Activated B cell treated with CpG ODN at 0.5 μM for 24 hours (primary cell): ENCODE results near the gene VPS50. TPM values are rescaled to one million over a fixed set of nuclear protein-coding genes. Genes with fewer than 3 reads are reported as not detected.
"Not testable (repeated sequence)": the region's sequence is repeated elsewhere in the genome, so short reads cannot be mapped to it uniquely, and the experiment has no call there.

Source experiments
- ATAC-seq: fragments of 200-7000 bp; cut with Tn5 transposase; one replicate; pipeline ENCODE4 v1.10.0; 2021; ENCODE audit warnings: low read depth, mild to moderate bottlenecking, moderate library complexity
- CTCF ChIA-PET: fragments of 350-600 bp; sonication (Branson Sonifier 250); formaldehyde crosslinking; loops from one replicate; lab custom pipeline; 2021; ENCODE audit warnings: antibody characterized with exemption; lab: Charles Lee
- POLR2A ChIA-PET: fragments of 350-600 bp; sonication (Branson Sonifier 250); formaldehyde crosslinking; loops from one replicate; lab custom pipeline; 2021; ENCODE audit warnings: antibody characterized with exemption; lab: Charles Lee
- DNase-seq: peaks from one replicate; pipeline ENCODE4 v3.0.0; 2022
- H3K27ac Mint-ChIP-seq: one replicate; pipeline ENCODE4 v1.8.0; 2020; ENCODE audit warnings: mixed read lengths
- H3K27me3 Mint-ChIP-seq: one replicate; pipeline ENCODE4 v1.8.0; 2021; ENCODE audit warnings: mixed read lengths
- H3K36me3 Mint-ChIP-seq: one replicate; pipeline ENCODE4 v1.8.0; 2021; ENCODE audit warnings: low read depth, mixed read lengths
- H3K4me1 Mint-ChIP-seq: one replicate; pipeline ENCODE4 v1.8.0; 2021; ENCODE audit warnings: mixed read lengths
- H3K4me3 Mint-ChIP-seq: one replicate; pipeline ENCODE4 v1.8.0; 2020; ENCODE audit warnings: mild to moderate bottlenecking, mixed read lengths
- H3K9me3 Mint-ChIP-seq: one replicate; pipeline ENCODE4 v1.8.0; 2020; ENCODE audit warnings: mixed read lengths
- intact Hi-C: fragments of 100-400 bp; cut with micrococcal nuclease; formaldehyde crosslinking; loops from one replicate; pipeline ENCODE4 v1.15.1; 2024
- total RNA-seq: library from RNA; stranded (reverse); gene quantifications from 2 replicates; pipeline ENCODE4 v1.2.3, GENCODE V29; 2022
- TF ChIP-seq, protein P1 (sequence below): fragments of 200-600 bp; IDR thresholded peaks from one replicate; pipeline ENCODE4 v1.8.0; 2022; ENCODE audit warnings: antibody characterized with exemption, mild to moderate bottlenecking

VPS50 gene
- total RNA-seq, 1 donor from 2014 or later: 43.7 TPM

DNA sequence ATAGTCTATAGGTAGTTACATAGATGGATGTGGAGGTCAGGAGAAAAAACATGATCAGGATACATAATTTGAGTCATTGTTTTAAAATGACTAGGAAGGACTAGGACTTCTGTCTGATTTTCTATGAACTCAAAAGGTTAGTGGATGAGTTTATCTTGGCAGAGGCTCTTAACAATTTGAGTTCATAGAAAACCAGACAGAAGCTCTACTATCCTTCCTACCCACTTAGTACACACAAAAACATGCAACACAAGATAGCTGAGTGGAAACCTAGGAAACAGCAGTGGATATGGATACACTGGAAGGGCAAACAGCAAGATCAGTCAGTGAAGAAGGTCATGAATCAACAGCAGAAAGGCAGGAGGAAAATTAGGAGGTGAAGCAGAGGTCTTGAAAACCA is 84.6 kb downstream of the VPS50 start:
- CTCF ChIA-PET: no interaction called here
- H3K4me1 Mint-ChIP-seq: no peaks in the 10 kb centered on the region
- H3K27me3 Mint-ChIP-seq: no peaks in the 10 kb centered on the region
- POLR2A ChIA-PET: no interaction called here
- no peak overlapping the region for H3K27ac Mint-ChIP-seq
- DNase-seq (no peak), ATAC-seq (no peak)
- intact Hi-C loops: no loop called here
- TF ChIP-seq, protein P1, sequence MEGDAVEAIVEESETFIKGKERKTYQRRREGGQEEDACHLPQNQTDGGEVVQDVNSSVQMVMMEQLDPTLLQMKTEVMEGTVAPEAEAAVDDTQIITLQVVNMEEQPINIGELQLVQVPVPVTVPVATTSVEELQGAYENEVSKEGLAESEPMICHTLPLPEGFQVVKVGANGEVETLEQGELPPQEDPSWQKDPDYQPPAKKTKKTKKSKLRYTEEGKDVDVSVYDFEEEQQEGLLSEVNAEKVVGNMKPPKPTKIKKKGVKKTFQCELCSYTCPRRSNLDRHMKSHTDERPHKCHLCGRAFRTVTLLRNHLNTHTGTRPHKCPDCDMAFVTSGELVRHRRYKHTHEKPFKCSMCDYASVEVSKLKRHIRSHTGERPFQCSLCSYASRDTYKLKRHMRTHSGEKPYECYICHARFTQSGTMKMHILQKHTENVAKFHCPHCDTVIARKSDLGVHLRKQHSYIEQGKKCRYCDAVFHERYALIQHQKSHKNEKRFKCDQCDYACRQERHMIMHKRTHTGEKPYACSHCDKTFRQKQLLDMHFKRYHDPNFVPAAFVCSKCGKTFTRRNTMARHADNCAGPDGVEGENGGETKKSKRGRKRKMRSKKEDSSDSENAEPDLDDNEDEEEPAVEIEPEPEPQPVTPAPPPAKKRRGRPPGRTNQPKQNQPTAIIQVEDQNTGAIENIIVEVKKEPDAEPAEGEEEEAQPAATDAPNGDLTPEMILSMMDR: no peak
- H3K9me3 Mint-ChIP-seq: no peaks in the 10 kb centered on the region
- no peak overlapping the region for H3K4me3 Mint-ChIP-seq
- peaks cover 67% of the 10 kb centered on the region for H3K36me3 Mint-ChIP-seq

DNA sequence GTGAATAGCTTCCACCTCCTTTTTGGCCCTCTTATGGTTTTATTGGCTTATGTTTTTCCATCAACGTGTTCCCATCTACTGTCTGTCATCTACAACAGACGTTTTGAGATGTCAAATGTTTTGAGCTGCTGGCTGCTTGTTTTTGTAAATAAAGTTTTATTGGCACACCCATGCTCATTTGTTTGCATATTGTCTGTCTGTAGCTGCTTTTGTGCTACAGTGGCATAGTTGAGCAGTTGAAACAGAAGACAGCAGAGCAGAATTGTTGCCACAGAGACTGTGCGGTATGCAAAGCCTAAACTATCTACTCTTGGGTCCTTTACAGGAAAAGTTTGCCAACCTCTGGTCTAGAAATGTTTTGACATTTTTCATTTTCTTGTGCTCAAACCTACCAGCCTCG is 88.7 kb downstream of the VPS50 start:
- no peak overlapping the region for H3K27ac Mint-ChIP-seq
- DNase-seq (no peak), ATAC-seq (no peak)
- ChIA-PET CTCF (no interaction called here), POLR2A (no interaction called here)
- no peaks in the 10 kb centered on the region for H3K27me3 Mint-ChIP-seq
- intact Hi-C loops: no loop called here
- H3K4me1 Mint-ChIP-seq: no peaks in the 10 kb centered on the region
- no peak overlapping the region for H3K4me3 Mint-ChIP-seq
- TF ChIP-seq, protein P1: no peak
- H3K9me3 Mint-ChIP-seq: no peaks in the 10 kb centered on the region
- peaks cover 57% of the 10 kb centered on the region for H3K36me3 Mint-ChIP-seq

DNA sequence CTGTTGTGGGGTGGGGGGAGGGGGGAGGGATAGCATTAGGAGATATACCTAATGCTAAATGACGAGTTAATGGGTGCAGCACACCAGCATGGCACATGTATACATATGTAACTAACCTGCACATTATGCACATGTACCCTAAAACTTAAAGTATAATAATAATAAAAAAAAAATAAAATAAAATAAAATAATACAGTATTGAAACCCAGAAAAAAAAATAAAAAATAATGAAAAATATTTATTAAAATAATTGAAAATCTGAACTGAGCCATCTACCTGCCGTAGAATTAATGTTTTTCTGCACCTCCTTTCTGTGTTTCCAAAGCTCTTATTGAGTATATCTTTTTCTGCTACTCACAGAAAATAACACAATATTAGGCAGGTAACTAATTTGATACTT is 94.1 kb downstream of the VPS50 start:
- H3K27me3 Mint-ChIP-seq, intact Hi-C loops, DNase-seq, CTCF ChIA-PET, ATAC-seq, H3K27ac Mint-ChIP-seq, H3K9me3 Mint-ChIP-seq, H3K4me1 Mint-ChIP-seq, H3K4me3 Mint-ChIP-seq, POLR2A ChIA-PET: not testable (repeated sequence)
- peaks cover 24% of the 10 kb centered on the region for H3K36me3 Mint-ChIP-seq

DNA sequence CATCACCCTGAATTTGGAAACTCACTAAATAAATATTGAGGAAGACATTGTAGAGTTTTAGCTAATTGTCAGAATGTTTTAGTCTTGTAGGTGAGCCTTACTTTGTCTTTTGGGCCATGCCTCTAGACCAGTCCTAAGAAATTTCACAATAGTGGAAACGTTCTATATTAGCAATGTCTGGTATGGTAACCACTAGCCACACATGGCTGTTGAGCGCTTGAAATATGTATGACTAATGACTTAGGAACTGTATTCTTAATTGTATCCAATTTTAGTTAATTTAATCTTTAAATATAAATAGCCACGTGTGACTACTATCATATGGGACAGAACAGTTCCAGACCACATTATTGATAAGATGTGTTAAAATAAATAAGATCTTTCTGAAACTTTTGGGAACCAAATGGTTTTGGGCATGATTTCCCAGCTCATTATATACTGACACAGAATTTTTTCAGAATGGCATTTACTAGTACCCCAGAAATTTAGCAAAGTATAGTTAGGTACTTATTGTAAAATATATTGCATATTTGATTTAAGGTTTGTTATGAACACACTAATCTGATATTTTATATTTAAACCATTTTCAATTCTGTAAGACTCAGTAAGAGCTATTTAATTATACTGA is 95.0 kb downstream of the VPS50 start:
- peaks cover 21% of the 10 kb centered on the region for H3K36me3 Mint-ChIP-seq
- H3K4me3 Mint-ChIP-seq: no peak overlapping the region
- POLR2A ChIA-PET: no interaction called here
- H3K4me1 Mint-ChIP-seq: no peaks in the 10 kb centered on the region
- intact Hi-C loops: no loop called here
- TF ChIP-seq, protein P1: no peak
- ATAC-seq (no peak), DNase-seq (no peak)
- CTCF ChIA-PET: no interaction called here
- peaks cover 3% of the 10 kb centered on the region for H3K9me3 Mint-ChIP-seq
- H3K27me3 Mint-ChIP-seq: no peaks in the 10 kb centered on the region
- no peak overlapping the region for H3K27ac Mint-ChIP-seq

DNA sequence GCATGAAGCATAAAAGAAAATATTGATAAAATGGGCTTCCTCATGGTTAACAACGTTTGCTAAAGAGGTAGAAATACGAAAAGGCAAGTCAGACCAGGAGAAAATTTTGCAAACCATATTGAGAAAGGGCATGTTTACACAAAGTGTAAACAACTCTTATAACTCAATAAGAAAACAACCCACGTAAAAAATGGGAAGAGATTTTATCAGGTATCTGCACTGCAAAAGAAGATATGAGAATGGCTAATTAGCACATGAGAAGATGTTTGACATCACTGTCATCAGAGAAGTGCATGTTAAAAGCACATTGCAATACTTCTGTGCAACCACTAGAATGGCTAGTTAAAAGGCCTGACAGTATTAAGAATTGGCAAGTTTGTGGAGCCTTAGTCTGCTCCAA is 99.5 kb downstream of the VPS50 start:
- intact Hi-C loops: no loop called here
- Mint-ChIP-seq H3K36me3 (peaks cover 31% of the 10 kb centered on the region), H3K27ac (no peak overlapping the region), H3K27me3 (no peaks in the 10 kb centered on the region), H3K4me1 (no peaks in the 10 kb centered on the region), H3K9me3 (peaks cover 3% of the 10 kb centered on the region), H3K4me3 (no peak overlapping the region)
- ChIA-PET CTCF (no interaction called here), POLR2A (no interaction called here)
- TF ChIP-seq, protein P1: no peak
- DNase-seq (no peak), ATAC-seq (no peak)

DNA sequence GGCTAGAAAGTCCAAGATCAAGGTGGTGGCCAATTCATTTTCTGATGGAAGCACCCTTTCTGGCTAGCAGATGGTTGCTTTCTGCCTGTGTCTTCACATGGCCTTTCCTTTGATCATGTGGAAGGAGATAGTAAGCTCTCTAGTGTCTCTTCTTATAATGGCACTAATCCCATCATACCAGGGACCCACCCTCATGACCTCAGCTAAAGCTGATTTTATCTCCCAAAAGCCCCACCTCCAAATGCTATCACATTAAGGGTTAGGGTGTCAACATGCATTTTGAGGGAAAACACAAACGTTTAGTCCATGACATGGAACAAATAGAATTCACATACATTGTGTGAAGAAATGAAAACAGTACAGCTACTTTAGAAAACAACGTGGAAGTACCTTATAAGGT is 100.0 kb downstream of the VPS50 start:
- CTCF ChIA-PET: no interaction called here
- peaks cover 3% of the 10 kb centered on the region for H3K9me3 Mint-ChIP-seq
- no peaks in the 10 kb centered on the region for H3K4me1 Mint-ChIP-seq
- TF ChIP-seq, protein P1: no peak
- H3K27ac Mint-ChIP-seq: no peak overlapping the region
- peaks cover 31% of the 10 kb centered on the region for H3K36me3 Mint-ChIP-seq
- intact Hi-C loops: no loop called here
- ATAC-seq: no peak
- POLR2A ChIA-PET: no interaction called here
- DNase-seq: no peak
- H3K27me3 Mint-ChIP-seq: no peaks in the 10 kb centered on the region
- no peak overlapping the region for H3K4me3 Mint-ChIP-seq
